ENCODE data around the gene GMPR2.

GMPR2 gene

DNA sequence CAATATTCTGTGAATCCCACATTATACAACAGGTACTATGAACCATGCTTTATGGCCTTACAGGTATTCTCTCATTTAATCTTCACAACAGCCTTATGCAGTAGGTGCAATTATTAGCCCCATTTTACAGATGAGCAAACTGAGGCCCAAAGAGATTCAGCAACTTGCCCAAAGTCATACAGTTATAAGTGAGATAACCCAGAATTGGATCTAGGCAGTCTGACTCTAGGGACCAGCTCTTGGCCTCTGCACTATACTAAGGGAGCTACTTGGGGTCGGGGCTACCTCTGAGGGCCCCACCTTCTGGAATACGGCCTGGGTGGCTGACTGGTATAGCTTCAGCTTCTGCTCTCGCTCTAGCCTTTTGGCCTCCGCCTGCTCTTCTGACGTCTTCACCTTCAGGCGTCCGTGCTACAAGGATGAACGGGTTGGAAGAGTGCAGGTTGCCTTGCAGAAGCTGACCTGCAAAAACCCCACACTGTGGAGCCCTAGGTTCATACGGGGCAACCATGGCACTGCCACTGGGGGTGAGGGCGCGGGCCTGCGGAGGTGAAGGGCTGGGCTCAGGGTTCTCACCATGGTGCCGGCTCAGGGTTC is 37.9 kb downstream of the GMPR2 start:
- DNase-seq, result no peak

DNA sequence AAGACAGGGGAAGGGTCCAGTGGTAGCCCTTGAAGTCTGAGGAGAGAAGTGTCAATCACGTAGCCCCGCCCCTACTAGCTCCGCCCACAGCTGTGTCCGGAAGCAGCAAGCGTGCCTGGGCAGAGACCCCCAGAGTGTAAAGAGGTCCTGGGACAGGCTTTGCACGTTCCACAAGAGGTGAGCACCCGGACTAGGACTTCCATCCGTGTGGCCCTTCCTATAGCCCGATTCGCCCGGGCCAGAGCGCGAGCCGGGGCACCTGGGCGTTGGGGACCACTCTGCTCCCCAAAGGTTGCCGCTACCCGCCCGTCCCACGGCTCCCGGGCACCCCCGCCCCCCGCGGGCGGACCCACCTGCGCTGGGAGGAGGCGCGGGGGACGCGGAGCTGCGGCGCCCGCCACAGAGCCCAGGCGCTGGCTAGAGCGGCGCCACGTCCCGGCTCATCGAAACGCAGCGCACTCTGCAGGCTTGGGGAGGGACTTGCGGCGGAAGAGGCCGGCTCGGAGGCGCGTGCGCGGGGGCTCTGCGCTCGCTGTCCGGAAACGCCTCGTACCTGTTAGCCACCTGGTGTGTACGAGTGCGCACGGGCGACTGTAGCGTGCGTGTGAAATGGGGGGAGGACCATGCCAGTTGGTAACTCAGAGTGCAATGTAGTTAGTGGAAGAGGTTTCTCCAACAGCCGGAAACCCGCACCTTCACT is 38.6 kb downstream of the GMPR2 start, which contains the start of gene RABGGTA:
TSS of gene RABGGTA (minus strand) at position 464 of the 700 bp plus-strand sequence. CDS start 482 bp downstream, outside the sequence.
- peak; percentile 93 for DNase-seq

DNA sequence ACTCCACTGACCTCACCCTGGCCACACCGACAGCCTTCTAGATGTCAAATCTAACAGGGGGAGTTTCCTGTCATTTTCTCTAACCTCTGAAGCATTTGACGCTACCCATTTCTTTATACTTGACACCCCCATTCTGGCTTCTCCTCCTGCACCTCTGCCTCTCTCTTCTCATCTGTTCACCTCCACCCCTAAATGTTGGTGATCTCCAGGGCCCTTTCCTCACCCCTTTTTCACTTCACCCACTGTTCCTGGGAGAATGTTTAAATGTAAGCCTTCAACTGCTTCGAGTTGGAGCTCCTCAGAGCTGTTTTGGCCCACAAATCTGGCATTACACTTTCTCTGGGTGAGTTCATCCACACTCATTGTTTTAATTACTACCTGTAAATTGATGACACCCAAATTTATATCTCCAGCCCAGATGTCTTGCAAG is 39.1 kb downstream of the GMPR2 start:
- DNase-seq, result no peak

DNA sequence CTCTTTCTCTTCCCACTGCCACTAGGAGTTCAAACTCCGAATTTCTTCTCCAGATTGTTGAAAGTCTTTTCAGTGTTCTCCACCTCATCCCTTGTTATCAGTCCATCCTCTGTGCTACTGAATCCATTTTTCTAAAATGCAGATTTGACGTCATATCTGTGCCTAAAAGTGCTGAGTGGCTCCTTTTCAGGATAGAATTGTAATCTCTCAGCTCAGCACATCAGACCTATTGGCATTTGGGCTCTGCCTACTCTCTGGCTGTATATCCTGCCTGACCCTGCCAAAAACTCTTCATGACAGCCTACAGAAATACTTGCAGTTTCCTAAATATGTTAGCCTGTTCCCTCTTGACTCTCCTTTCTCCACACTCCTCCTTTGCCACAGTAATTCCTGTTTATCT is 39.7 kb downstream of the GMPR2 start:
- no peak for DNase-seq

DNA sequence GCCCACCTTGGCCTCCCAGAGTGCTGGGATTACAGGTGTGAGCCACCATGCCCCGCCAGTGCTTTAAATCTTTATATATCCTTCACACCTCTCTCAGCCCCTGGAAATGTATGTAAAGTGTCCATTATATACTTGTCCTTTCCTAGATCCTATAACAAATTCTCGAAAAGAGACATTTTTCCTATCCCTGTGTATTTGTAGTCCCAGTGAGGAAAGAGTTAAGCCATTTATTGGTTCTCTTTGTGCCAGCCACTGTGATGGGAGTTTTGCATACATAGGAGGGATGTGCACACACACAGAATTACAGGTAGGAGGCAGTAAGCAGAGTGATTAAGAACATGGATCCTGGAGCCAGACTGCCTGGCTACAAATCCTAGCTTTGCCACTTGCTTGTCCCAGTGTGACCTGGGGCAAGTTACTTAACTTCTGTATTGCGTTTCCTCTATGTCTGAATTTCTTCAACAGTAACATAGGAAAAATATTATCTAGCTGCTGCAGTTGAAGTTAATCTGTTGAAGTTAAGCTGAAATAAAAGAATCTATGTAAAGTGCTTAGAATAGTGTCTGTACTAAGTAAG is 40.8 kb downstream of the GMPR2 start:
- no peak for DNase-seq

DNA sequence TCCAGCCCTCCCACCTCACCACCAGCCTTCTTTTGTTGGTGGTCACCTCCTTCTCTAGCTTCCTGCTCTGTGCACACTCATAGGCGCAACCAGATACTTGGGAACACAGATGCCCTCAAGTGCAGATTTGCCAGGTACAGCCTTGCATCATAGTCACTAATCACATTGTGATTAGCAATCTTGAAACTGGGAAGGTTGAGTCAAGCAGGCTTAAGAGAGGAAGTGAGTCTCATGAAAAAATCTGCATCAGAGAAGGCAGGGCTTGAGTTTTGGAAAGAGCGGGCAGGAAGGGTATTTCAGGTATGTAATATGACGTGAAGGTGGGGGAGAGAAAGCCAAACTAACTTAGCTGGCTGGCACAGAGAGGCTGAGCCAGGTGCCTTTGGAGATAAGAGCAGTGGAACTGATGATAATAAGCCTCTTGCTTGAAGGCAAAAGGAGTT is 41.4 kb downstream of the GMPR2 start:
- peak; percentile 77 for DNase-seq

DNA sequence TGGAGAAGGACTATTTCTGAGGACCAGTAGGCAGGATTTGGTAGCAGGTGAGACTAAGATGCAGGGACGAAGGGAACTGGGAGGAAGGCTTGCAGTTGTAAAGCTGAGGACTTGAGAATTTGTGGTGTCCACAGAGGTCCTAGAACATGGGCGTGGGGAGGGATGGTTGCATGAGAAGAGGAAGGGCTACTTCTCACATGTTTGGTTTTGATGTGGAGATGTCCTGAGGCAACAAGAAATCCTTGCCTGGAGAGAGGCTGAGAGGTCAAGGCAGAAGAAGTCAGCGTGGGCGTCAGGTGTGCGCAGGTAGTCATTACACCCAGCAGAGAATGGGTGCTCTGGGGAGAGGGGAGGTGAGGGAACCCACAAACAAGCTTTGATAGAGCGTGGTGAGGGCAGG is 44.3 kb downstream of the GMPR2 start:
- no peak for DNase-seq

DNA sequence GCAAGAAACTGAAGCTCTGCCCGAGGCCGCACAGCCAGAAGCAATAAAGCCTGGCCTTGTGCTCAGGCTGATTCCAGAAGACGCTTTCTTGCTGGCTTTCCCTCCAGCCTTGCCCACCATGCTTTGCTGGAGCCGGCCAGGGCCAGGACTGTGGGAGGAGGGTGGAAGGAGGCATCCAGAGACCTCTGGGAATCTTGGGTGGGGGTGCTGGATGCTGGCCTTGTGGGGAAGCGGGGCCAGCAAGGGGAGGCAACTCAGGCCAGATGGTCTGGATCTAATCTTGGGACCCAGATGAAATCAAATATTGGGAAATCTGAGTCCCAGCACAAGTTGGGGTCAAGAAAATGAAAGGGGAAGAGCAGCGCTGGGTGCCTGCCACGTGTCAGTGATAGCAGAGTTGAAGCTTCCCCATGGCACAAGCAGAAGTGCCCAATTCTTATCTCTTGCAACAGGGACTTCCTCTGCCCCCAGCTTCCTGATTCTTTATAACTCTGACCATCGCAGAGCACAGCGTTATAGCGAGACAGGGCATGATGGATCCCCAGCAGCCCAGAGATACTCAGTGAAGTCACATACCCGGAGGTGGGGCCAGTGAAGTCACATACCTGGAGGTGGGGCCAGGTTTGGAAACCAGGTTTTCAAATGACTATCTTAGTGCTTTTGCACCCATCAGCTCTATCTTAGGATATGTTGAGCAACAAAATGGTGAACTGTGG is 45.0 kb downstream of the GMPR2 start:
- DNase-seq, result no peak

DNA sequence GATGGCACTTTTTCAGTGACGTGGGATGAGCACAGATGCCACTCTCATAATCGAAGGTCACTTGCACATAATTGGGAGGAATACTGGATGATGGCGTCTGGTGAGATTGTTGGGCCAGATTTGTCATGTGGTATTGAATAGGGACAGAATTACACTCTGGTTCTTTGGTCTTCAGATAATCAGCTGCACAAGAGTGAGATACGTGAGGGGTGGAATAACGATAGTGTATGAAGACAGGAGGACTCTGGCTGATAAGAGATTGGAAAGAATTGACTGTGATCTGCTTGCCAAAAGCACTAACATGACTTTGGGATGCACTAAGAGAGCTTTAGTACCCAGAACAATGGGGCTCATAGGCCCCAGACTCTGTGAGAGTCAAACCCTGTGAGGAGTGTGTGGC is 45.7 kb downstream of the GMPR2 start:
- no peak for DNase-seq

DNA sequence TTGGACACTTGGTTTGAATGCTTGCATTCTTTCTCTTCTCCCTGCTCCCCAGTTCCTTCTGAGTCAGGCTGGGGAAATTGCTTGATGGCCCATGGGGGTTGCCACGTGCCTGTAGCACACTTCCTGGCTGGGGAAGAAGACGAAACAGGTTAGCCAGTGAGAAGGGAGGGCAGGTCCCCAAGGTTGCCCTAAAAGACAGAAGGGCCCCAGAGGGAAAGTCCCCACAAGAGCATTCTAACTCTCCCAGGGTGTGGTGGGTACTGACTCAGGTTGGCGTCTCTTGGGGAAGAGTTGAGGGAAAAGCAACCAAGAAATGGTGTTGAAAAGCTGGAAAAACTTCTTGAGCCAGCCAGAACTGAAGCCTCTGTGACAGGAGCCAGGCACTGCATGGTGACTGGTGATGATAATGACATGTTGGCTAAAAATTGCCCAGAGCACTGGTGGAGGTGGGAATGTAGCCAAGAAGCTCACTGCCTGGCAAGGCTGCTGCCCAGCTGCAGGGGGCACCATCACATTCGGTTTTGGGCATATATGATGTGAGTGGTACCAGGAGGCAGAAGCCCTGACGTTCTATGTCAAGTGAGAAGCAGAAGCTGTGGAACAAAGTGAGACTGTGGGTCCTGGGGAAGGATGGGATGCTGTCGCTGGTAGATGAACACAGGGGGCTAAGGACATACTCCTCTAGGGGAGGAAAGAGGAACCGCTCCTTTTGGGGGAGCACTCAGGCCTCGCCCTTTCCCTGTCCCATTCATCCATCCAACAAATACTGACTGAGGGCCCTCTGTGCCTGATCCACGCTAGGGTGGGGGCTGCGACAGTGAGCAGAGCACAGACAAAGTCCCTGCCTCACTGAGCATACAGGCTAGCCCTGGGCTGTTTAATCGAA is 46.8 kb downstream of the GMPR2 start:
- peak; percentile 76 for DNase-seq

DNA sequence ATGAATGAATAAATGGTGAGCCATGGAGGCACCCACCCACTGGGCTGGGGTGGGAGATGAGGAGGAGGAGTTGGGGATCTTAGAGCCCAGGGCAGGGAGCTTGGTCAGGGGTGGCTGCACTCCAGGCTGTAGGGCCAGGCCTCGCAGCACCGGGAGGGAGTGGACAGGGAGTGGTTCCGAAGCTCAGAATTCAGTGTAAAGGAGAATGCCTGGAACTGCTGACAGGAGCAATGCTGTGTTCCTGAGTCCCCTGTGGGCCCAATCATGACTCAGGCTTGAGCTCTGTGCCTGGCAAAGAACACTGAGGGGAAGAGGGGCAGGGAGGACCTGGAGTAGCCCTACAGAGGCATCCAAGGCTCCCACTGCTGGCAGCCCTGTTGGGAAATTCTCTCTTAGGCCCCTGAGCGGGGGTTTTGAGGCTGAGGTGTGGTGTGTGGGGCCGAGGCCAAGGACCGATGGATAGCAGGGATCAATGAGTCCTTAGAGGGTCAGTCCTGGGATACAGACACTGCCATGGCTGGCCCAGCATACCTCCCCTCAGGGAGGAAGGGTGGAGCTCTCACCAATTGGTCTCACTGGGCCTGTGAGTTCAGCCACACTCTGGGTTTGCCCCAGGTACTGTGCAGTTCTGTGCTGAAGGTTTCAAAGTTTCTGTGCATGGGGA is 48.2 kb downstream of the GMPR2 start:
- DNase-seq, result no peak

DNA sequence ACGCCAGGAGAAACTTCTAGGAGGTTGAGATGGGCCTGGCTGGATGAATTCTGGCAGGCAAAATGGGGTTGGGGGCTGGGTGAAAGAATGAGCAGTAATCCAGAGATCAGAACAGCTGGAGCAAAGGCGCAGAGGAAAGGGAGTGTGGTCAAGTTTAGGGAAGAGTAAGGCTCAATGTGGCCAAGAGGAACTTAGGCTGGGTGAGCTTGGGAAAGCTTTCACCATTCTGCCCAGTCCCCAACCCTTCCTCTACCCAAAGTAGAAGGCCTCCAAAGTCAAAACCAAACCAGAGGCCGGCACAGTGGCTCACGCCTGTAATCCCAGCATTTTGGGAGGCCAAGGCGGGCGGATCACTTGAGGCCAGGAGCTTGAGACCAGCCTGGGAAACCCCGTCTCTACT is 48.9 kb downstream of the GMPR2 start:
- DNase-seq, result no peak

DNA sequence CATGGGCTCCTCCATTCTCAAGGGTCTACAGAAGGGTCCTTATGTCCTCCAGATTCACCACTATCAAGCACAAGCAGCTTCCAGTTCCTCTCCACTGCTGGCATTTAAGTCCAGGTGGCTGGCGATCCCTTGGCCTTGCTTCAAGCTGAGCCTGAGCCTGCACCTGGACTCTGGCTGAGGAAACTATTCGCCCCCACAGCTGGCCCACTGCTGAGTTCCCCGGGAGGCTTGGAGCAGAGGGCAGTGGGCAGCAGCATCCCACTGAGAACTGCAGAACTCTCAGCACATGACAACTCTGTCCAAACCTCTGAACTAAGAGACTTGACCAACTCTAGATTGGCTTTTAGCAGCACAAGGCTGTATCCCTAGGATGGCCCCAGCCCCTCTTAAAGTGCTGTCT is 50.0 kb downstream of the GMPR2 start:
- no peak for DNase-seq

DNA sequence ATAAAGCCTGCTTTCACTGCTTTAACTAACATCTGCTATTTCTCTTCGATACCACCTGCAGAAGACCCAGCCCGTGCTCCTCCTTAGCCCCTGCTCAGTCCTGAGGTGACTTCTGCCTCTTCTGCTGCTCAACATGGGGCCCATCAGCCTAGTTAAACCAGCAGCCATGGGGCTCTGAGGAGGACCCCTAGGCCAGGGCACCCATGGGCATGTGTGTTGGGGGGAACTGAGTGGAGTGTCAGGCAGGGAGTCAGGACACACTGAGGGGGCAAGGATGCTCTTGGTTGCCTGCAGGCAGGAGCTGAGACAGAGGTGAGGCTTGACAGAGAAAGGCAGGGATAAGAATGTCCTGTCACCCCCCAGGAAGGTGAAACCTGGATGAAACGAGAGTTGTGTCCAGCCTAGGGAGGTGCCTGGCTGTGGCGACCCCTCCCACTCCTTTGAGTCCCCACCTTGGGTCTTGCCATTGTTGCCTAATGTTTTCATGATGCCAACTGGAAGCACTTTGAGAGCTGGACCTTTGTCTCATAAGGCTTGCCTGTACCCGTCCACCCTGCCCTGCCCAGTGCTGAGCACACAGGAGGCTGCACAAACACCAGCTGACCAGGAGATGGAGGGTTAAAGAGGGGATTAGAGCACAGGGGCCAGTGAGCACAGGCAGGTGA is 51.2 kb downstream of the GMPR2 start:
- DNase-seq, result no peak

DNA sequence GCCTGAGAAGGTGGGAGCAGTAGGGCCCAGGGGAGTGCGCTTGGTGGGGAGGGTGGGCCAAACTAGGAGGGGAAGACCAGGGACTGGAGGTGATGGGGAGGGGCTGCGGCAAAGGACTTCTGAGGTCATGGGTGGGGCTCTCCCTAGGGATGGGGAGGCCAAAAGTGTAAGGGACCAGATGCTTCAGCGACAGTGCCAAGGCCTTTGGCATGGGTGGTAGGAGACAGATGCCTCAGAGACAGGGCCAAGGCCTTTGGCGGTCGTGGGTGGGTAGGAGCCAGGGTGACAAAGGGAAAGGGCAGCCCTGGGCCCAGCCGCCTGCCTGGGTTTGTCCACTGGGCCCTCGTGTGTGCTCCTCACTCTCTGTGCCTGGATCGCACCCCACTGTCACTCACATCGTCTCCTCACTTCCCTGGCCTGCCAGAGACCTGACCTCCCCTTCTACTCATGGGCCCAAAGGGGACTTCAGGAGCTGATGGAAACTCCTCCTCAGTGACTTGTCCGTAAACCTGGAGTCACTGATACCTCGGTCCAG is 51.8 kb downstream of the GMPR2 start:
- DNase-seq, result no peak

DNA sequence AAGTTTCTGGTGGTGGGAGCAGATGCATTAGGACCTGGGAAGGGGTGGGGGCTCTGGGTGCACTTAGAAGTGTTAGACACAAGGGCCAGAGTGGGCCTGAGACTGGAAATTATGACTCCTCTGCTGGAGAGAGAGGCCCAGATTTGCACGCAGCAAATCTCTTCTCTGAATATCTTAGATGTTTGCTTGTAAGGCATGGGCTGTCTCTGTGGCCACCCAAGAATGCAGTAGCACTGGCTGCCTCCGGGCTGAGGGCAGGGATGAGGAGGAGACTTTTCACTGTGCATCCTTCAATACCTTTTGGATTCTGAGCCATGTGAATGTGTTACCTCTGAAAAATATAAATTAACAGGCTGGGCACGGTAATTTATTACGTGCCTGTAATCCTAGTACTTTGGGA is 52.6 kb downstream of the GMPR2 start:
- no peak for DNase-seq

DNA sequence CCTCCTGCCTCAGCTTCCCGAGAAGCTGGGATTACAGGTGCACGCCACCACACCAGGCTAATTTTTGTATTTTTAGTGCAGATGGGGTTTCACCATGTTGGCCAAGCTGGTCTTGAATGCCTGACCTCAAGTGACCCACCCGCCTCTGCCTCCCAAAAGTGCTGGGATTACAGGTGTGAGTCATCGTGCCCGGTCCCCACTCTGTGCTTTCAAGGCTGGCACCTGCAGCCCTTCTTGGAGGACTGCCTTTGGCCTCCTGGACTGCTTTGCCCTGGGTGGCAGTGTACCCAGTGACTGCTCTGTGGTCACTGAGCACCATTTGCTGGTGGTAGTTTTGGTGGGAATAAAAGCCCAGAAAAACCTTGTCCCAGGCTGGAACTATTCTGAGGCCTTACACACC is 54.3 kb downstream of the GMPR2 start:
- no peak for DNase-seq

All from activated CD8-positive, alpha-beta memory T cell treated with anti-CD3 and anti-CD28 coated beads for 24 hours (primary cell).